HT1080 (cell line): ENCODE measurements around the gene ZAR1. TPM values are rescaled to one million over a fixed set of nuclear protein-coding genes. Genes with fewer than 3 reads are reported as not detected.
"Not testable (repeated sequence)": the region's sequence is repeated elsewhere in the genome, so short reads cannot be mapped to it uniquely, and the experiment has no call there.

Source experiments
- DNase-seq: peaks from one replicate; pipeline ENCODE4 v3.0.0-alpha.2; 2015; ENCODE audit warnings: low read depth
- polyA plus RNA-seq, 2 experiments: library from polyadenylated mRNA; depleted of rRNA; stranded (reverse); fragments of >200 nt; gene quantifications; 2 replicates each; pipeline ENCODE4 v1.2.3, GENCODE V29; 2015
- total RNA-seq: library from RNA; depleted of rRNA; stranded (reverse); fragments of >200 nt; shearing (Covaris generic); gene quantifications from 2 replicates; pipeline ENCODE4 v1.2.3, GENCODE V29; 2014; rRNA removed

The ZAR1 gene
- not detected in 2 replicates for total RNA-seq
- polyA plus RNA-seq (2015; cell fraction: cytosol; rRNA removed), result not detected in 2 replicates
- not detected in 2 replicates for polyA plus RNA-seq (2015; cell fraction: nucleus; rRNA removed)

- DNase-seq, result no peak
Measured at GRCh38 chr4:48490012-48490679, at the start of gene ZAR1. ZAR1 (plus strand) TSS chr4:48490252; CDS start chr4:48490292, 40 bp downstream.

- DNase-seq, result not testable (repeated sequence)
Measured at GRCh38 chr4:48440914-48441313, 49.1 kb upstream of the ZAR1 start.

GRCh38 chr4:48445704-48446103 is 44.3 kb upstream of the ZAR1 start:
- no peak for DNase-seq

- no peak for DNase-seq
Measured at GRCh38 chr4:48446642-48447041, 43.4 kb upstream of the ZAR1 start.

DNA sequence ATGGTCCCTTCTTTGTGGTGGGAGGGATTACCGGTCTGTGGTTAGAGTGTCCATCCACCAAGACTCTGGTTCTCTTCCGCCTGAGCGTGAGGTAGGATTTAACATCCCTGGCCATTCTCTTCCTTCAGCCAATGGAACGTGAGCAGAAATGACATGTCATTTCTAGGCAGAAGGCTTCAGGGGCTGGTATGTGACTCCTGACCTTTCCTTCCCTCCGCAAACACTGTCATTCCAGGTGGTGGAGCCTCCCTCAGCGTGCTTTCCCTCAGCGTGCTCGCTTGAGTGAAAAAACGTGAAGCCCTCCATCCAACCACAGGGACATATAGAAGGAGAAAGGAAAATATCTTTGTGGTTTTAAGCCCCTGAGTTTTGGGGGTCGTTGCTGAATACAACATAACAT is 40.9 kb upstream of the ZAR1 start:
- DNase-seq, result no peak

DNA sequence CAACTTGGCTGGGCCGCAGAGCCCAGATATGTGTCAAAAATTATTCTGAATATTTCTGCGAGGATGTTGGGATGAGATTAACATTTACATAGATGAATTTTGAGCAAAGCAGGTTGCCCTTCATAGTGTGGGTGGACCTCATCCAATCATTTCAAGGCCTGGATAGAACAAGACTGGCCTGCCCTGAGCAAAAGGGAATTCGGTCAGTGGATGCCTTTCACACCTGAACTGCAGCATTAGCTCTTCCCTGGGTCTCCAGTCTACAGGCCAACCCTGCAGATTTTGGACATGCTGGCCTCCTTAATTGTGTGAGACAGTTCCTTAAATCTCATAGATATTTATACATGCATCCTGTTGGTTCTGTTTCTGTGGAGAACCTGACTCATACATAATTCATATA is 39.3 kb upstream of the ZAR1 start:
- no peak for DNase-seq

DNA sequence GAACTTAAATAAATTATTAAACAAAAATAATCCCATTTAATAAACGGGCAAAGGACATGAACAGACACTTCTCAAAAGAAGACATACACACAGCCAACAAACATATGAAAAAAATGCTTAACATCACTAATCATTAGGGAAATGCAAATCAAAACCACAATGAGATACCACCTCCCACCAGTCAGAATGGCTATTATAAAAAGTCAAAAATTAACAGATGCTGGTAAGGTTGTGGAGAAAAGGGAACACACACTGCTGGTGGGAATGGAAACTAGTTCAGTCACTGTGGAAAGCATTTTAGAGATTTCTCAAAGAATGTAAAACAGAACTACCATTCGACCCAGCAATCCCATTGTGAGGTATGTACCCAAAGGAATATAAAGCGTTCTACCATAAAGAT is 38.4 kb upstream of the ZAR1 start:
- DNase-seq, result not testable (repeated sequence)

GRCh38 chr4:48454591-48454990 is 35.5 kb upstream of the ZAR1 start:
- no peak for DNase-seq

DNA sequence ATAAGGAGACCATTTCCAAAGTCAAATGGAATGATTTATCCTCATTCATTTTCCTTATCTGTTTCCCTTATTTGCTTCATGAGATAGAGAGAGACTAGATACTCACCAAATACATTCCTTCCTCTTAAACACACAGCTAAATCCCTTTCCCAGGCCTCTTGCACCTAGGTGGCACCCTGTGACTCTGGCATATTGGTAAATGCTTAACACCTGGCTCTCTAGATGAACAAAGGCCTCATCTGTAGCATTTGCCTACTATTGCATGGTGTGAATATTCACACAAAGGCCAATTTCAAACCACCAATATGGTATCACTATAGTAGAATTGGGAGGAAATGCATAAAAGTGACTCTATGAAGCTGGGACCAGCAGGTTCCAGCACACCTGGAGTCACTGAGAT is 29.1 kb upstream of the ZAR1 start:
- DNase-seq, result no peak

DNA sequence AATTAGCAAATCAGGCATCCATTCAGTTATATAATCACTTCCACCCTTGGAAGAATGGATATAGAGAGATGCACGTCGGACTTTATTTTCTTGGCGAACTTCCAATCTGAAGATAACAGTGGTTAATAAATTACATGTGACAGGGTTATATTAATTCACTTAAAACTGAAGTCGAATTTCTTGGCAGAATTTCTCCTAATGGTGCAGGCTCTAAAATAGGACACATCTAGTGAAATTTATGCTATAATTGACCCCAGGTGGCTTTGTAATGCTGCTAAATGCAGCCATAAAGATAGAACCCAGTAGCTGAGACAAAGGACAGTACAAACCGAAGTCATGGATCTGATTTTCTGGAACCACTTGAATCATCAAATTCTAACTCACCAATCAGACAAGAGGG is 27.7 kb upstream of the ZAR1 start:
- no peak for DNase-seq

DNA sequence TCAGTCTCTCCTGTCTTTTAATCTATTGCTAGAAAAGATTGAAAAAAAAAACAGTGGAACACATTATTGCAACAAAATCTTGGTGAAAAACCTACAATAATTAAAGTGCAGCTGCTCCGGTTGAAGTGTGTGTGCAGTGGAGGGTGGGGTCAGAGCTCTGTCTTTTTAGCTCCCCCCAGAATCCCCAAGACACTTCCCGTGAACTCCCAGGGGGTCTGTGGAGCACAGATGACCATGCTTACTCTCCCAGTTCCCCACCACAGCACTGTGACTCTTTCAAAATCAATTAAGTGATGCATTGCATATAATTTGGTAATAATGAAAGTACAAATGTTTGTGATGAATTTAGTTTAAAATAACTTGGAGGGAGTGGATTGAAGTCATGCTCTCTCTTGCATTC is 22.6 kb upstream of the ZAR1 start:
- DNase-seq, result no peak

- no peak for DNase-seq
Measured at GRCh38 chr4:48467891-48468290, 22.2 kb upstream of the ZAR1 start.

DNA sequence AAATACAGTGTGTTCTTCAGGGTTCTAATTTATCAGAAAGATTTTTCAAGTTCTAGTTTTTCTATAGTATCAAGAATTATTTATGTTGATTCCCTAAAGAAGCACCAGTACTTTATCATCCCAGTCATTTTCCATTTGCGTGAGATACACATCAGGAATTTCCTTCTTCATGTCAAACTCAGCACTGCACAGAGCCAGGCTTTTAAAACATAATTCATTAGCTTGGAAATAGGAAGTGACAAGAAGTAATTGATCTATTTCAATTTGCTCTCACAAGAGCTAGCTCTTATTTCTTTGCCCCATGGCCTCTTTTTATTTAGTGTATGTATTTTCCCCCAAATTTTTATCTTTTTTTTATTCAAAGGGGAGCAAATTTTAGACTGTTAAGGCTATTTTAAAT is 19.9 kb upstream of the ZAR1 start:
- DNase-seq, result no peak

GRCh38 chr4:48470570-48470969 is 19.5 kb upstream of the ZAR1 start:
- peak; percentile 18 for DNase-seq

GRCh38 chr4:48472794-48473193 is 17.3 kb upstream of the ZAR1 start:
- DNase-seq, result no peak

DNA sequence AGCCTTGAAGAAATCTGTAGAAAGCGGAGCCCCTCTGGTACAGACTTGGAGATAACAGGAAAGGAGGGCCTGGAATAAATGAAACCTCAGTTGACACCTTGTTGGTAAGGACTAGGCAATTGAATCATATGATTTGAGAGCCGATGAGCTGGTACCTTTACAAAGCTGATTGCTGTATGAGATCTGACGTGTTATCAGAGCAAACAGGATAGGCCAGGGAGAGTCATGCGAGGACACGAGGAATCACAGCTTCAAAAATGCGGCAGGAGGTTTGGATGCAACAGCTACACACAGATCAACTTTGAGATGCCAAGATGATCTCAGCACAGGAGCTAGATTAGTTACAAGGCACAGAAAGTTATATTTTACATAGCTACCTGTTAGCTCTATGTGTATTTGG is 14.3 kb upstream of the ZAR1 start:
- no peak for DNase-seq

- no peak for DNase-seq
Measured at GRCh38 chr4:48478273-48478672, 11.8 kb upstream of the ZAR1 start.

- no peak for DNase-seq
Measured at GRCh38 chr4:48481581-48481980, 8.5 kb upstream of the ZAR1 start.

DNA sequence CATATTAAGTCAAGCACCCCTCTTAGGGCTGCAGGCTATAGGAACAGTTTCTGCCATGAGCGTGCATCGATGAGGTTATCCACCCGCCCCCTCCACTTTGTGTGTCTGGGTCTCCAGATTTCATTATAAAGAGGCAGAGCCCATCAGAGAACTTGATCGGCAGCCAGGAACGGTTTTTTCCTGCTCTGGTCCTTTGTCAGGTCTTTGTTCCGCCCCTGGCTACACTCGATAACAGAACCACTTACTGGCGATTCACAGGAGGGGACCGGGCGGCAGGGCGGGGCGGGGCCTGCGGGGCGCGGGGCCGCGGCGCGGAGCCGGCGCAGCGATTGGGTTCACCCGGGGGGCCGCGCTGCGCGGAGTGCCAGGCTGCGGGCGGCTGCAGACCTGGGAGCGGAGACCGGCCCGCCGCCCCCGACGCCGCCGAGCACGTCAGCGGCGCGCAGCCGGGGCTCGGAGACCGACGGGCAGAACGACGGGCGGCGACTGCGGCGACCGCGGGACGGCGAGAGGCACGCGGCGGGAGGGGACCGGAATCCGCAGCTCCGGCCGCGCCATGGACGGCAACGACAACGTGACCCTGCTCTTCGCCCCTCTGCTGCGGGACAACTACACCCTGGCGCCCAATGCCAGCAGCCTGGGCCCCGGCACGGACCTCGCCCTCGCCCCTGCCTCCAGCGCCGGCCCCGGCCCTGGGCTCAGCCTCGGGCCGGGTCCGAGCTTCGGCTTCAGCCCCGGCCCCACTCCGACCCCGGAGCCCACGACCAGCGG is 6.9 kb upstream of the ZAR1 start, which contains the start of gene SLC10A4:
Gene SLC10A4, plus strand, starts transcription at position 338 of the 771 bp plus-strand sequence. Its CDS starts 219 bp downstream, at position 557.
- no peak for DNase-seq

DNA sequence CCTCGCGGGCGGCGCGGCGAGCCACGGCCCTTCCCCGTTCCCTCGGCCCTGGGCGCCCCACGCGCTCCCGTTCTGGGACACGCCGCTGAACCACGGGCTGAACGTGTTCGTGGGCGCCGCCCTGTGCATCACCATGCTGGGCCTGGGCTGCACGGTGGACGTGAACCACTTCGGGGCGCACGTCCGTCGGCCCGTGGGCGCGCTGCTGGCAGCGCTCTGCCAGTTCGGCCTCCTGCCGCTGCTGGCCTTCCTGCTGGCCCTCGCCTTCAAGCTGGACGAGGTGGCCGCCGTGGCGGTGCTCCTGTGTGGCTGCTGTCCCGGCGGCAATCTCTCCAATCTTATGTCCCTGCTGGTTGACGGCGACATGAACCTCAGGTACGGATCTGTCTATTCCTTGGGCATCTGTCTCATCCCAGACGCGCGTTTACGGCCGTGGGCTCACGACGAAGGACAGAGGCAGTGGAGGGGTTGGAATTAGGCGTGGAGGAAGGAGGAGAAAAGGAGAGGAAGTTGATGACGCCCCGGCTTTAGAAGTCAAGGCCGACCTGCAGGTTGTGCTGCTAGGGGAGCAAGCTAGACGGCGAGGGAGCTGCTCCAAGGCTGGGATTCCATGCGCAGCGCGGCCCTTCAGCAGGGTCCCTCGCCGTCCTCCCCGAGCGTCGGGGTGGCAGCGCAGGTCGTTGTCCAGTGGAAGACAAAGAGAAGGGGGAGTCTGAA is 6.1 kb upstream of the ZAR1 start:
- no peak for DNase-seq

- no peak for DNase-seq
Measured at GRCh38 chr4:48484494-48485168, 5.4 kb upstream of the ZAR1 start.

GRCh38 chr4:48489683-48490011 is 405 bp upstream of the ZAR1 start:
- DNase-seq, result no peak
